ENCODE data around the gene TMPRSS4. TPM values are rescaled to one million over a fixed set of nuclear protein-coding genes. Genes with fewer than 3 reads are reported as not detected.
A peak's percentile ranks its signal among the peaks of the same experiment; 100 is the strongest.

TMPRSS4 gene
- polyA plus RNA-seq, 1 of the 3 experiments (the other 2 are of a cell fraction), result not detected

GRCh38 chr11:118139578-118139977, 62.7 kb downstream of the TMPRSS4 start:
- H3K9me3 ChIP-seq, result no peaks in the 10 kb centered on the region
- H3K36me3 ChIP-seq (replicated peaks in 1 of 2; ENCODE audit: control insufficient read depth in 1 of 2, insufficient read depth in 2 of 2, low read length in 1 of 2), result no peaks in the 10 kb centered on the region
- peak; percentile 72 for TF ChIP-seq TCF12 (IDR thresholded peaks at IDR 0.05)
- TF ChIP-seq POLR2AphosphoS5 (IDR thresholded peaks at IDR 0.05; ENCODE audit: low read depth, low read length), result no peak
- peak in 1 of 2 experiments; percentile 19; a peak in 1 of 4 replicates for TF ChIP-seq EP300 (IDR thresholded peaks at IDR 0.05; ENCODE audit: borderline replicate concordance in 1 of 2, low read depth in 1 of 2, low read length in 1 of 2)
- peak; percentile 27; the same call in 1 of the 2 replicates for TF ChIP-seq PBX3 (IDR thresholded peaks at IDR 0.05)
- TF ChIP-seq JUND (IDR thresholded peaks at IDR 0.05), result 0 out of 2 replicates have a peak, but pooled peaks have one; percentile 8
- H3K9me2 ChIP-seq, result no peaks in the 10 kb centered on the region
- H3F3A ChIP-seq (replicated peaks; ENCODE audit: insufficient read depth), result peaks cover 3% of the 10 kb centered on the region
- DNase-seq, result no peak
- no peaks in the 10 kb centered on the region for H3K79me2 ChIP-seq (ENCODE audit: insufficient read depth)
- ChIA-PET CTCF (interaction anchor here (0.7 to 15.5 kb wide), 2 partner anchors 31 to 59 kb away, joined by 3 to 246 read pairs; no protein-coding TSS in a partner anchor), POLR2A (no interaction called here)
- H3K27ac ChIP-seq (ENCODE audit: low read depth in 2 of 2, low read length in 1 of 2), result no peak overlapping the region
- no peak overlapping the region for H3K4me3 ChIP-seq (ENCODE audit: low read depth in 2 of 2, low read length in 1 of 2)
- H3K4me1 ChIP-seq (ENCODE audit: control insufficient read depth in 1 of 2, insufficient read depth in 2 of 2, low read depth in 1 of 2, low read length in 1 of 2), result peaks cover 0 to 2% of the 10 kb centered on the region in 2 experiments; a peak in 1 of 4 replicates
- no peak overlapping the region for H2AFZ ChIP-seq (ENCODE audit: low read depth)
- 0% methylated on average over 1 of the region's 1 CpG for WGBS (ENCODE audit: low lambda C conversion rate)
- H3K27me3 ChIP-seq (ENCODE audit: insufficient read depth), result peaks cover 24% of the 10 kb centered on the region
- H3K4me2 ChIP-seq, result no peak overlapping the region
- no peak overlapping the region for H3K9ac ChIP-seq
- H4K20me1 ChIP-seq (ENCODE audit: insufficient read depth), result no peaks in the 10 kb centered on the region

- peaks cover 20% of the 10 kb centered on the region; the same call in 1 of the 2 replicates for H3K27me3 ChIP-seq (ENCODE audit: insufficient read depth)
- TF ChIP-seq MAX (IDR thresholded peaks at IDR 0.05; ENCODE audit: low read depth) (no peak), IRF3 (IDR thresholded peaks at IDR 0.05; ENCODE audit: low read depth, low read length) (no peak), EP300 (IDR thresholded peaks at IDR 0.05; ENCODE audit: borderline replicate concordance in 1 of 2, low read depth in 1 of 2, low read length in 1 of 2) (no peak), USF1 (IDR thresholded peaks at IDR 0.05; ENCODE audit: borderline replicate concordance, low read depth) (no peak), RXRA (IDR thresholded peaks at IDR 0.05; ENCODE audit: borderline replicate concordance, low read depth) (no peak)
- H3K9ac ChIP-seq, result no peak overlapping the region
- no peak overlapping the region for H3K27ac ChIP-seq (ENCODE audit: low read depth in 2 of 2, low read length in 1 of 2)
- POLR2A ChIA-PET, result no interaction called here
- H3K9me2 ChIP-seq, result no peaks in the 10 kb centered on the region
- WGBS (ENCODE audit: low lambda C conversion rate), result 41% methylated on average over 2 of the region's 2 CpGs
- H3K9me3 ChIP-seq, result no peaks in the 10 kb centered on the region
- H3K4me1 ChIP-seq (ENCODE audit: control insufficient read depth in 1 of 2, insufficient read depth in 2 of 2, low read depth in 1 of 2, low read length in 1 of 2), result peaks cover 0 to 4% of the 10 kb centered on the region in 2 experiments; a peak in 1 of 4 replicates
- H2AFZ ChIP-seq (ENCODE audit: low read depth), result no peak overlapping the region
- CTCF ChIA-PET, result interaction anchor here (1.0 to 15.5 kb wide), 3 partner anchors 14 to 56 kb away, joined by 3 to 246 read pairs (median 25); no protein-coding TSS in a partner anchor
- H3K4me3 ChIP-seq (ENCODE audit: low read depth in 2 of 2, low read length in 1 of 2), result no peak overlapping the region
- no peak overlapping the region for H3K4me2 ChIP-seq
- peaks cover 3% of the 10 kb centered on the region for H3F3A ChIP-seq (replicated peaks; ENCODE audit: insufficient read depth)
- H3K79me2 ChIP-seq (ENCODE audit: insufficient read depth), result no peaks in the 10 kb centered on the region
- no peaks in the 10 kb centered on the region for H4K20me1 ChIP-seq (ENCODE audit: insufficient read depth)
- no peak for DNase-seq
- no peaks in the 10 kb centered on the region for H3K36me3 ChIP-seq (replicated peaks in 1 of 2; ENCODE audit: control insufficient read depth in 1 of 2, insufficient read depth in 2 of 2, low read length in 1 of 2)
These were observed 65.2 kb downstream of the TMPRSS4 start for GRCh38 chr11:118142081-118142480.

Measured in SK-N-SH (cell line).